ENCODE measurements around the gene PTGER2.

The PTGER2 gene

GRCh38 chr14:52310541-52310940 lies 3.6 kb upstream of the PTGER2 start:
- TF ChIP-seq REST (IDR thresholded peaks at IDR 0.05; ENCODE audit: insufficient read depth in 1 of 2, low read depth in 2 of 2, low read length in 2 of 2) (no peak), POLR2AphosphoS5 (IDR thresholded peaks at IDR 0.05; ENCODE audit: low read depth, low read length) (no peak), FOXP2 (optimal IDR thresholded peaks at IDR 0.05; ENCODE audit: borderline replicate concordance, extremely low read depth, extremely low read length, insufficient read depth) (no peak), SIN3A (IDR thresholded peaks at IDR 0.05; ENCODE audit: borderline replicate concordance, insufficient read depth, low read length) (no peak)

- TF ChIP-seq POLR2AphosphoS5 (IDR thresholded peaks at IDR 0.05; ENCODE audit: low read depth, low read length) (no peak), TAF1 (IDR thresholded peaks at IDR 0.05; ENCODE audit: borderline replicate concordance, insufficient read depth, low read length) (no peak), SIN3A (IDR thresholded peaks at IDR 0.05; ENCODE audit: borderline replicate concordance, insufficient read depth, low read length) (no peak), REST (IDR thresholded peaks at IDR 0.05; ENCODE audit: insufficient read depth in 1 of 2, low read depth in 2 of 2, low read length in 2 of 2) (no peak), FOXP2 (optimal IDR thresholded peaks at IDR 0.05; ENCODE audit: borderline replicate concordance, extremely low read depth, extremely low read length, insufficient read depth) (no peak)
Measured at GRCh38 chr14:52312931-52313355, 1.2 kb upstream of the PTGER2 start.

- TF ChIP-seq SIN3A (IDR thresholded peaks at IDR 0.05; ENCODE audit: borderline replicate concordance, insufficient read depth, low read length) (no peak), FOXP2 (optimal IDR thresholded peaks at IDR 0.05; ENCODE audit: borderline replicate concordance, extremely low read depth, extremely low read length, insufficient read depth) (no peak), POLR2AphosphoS5 (IDR thresholded peaks at IDR 0.05; ENCODE audit: low read depth, low read length) (no peak), REST (IDR thresholded peaks at IDR 0.05; ENCODE audit: insufficient read depth in 1 of 2, low read depth in 2 of 2, low read length in 2 of 2) (no peak), TAF1 (IDR thresholded peaks at IDR 0.05; ENCODE audit: borderline replicate concordance, insufficient read depth, low read length) (no peak)
Measured at GRCh38 chr14:52313462-52313861, 650 bp upstream of the PTGER2 start.

GRCh38 chr14:52314595-52315354 lies 663 bp downstream of the PTGER2 start:
- TF ChIP-seq REST (IDR thresholded peaks at IDR 0.05; ENCODE audit: insufficient read depth in 1 of 2, low read depth in 2 of 2, low read length in 2 of 2), result no peak
- TF ChIP-seq POLR2AphosphoS5 (IDR thresholded peaks at IDR 0.05; ENCODE audit: low read depth, low read length), result no peak
- no peak for TF ChIP-seq TAF1 (IDR thresholded peaks at IDR 0.05; ENCODE audit: borderline replicate concordance, insufficient read depth, low read length)
- no peak for TF ChIP-seq FOXP2 (optimal IDR thresholded peaks at IDR 0.05; ENCODE audit: borderline replicate concordance, extremely low read depth, extremely low read length, insufficient read depth)
- no peak for TF ChIP-seq SIN3A (IDR thresholded peaks at IDR 0.05; ENCODE audit: borderline replicate concordance, insufficient read depth, low read length)

Data from PFSK-1 (cell line).